H9 (cell line): ENCODE measurements around the gene TUT4. TPM values are rescaled to one million over a fixed set of nuclear protein-coding genes. Genes with fewer than 3 reads are reported as not detected.
A peak's percentile ranks its signal among the peaks of the same experiment; 100 is the strongest.

Experiments
- DNase-seq: peaks from one replicate; pipeline ENCODE4 v3.0.0-alpha.2; 2017
- H2AFZ ChIP-seq: one replicate; pipeline ENCODE4 v1.6.1; 2013; ENCODE audit warnings: mild to moderate bottlenecking, low read length, control low read depth, moderate library complexity
- H2AK5ac ChIP-seq: 2 replicates; pipeline ENCODE4 v1.6.1; 2013; ENCODE audit warnings: low read length, control low read depth, mixed read lengths; ENCODE audit not compliant: insufficient read length
- H2BK120ac ChIP-seq: one replicate; pipeline ENCODE4 v1.6.1; 2013; ENCODE audit warnings: low read depth, mild to moderate bottlenecking, low read length, control low read depth, inconsistent platforms; ENCODE audit not compliant: poor library complexity, severe bottlenecking
- H2BK12ac ChIP-seq: 2 replicates; pipeline ENCODE4 v1.6.1; 2013; ENCODE audit warnings: low read length, control low read depth, mixed read lengths, low read depth; ENCODE audit not compliant: insufficient read length
- H2BK15ac ChIP-seq: 2 replicates; pipeline ENCODE4 v1.6.1; 2013; ENCODE audit warnings: low read depth, low read length, control low read depth
- H2BK20ac ChIP-seq: one replicate; pipeline ENCODE4 v1.6.1; 2013; ENCODE audit warnings: low read depth, mild to moderate bottlenecking, low read length, control low read depth, inconsistent platforms; ENCODE audit not compliant: poor library complexity, severe bottlenecking
- H2BK5ac ChIP-seq: 2 replicates; pipeline ENCODE4 v1.6.1; 2013; ENCODE audit warnings: low read length, control low read depth, mixed read lengths; ENCODE audit not compliant: insufficient read length
- H3K14ac ChIP-seq: 2 replicates; pipeline ENCODE4 v1.6.1; 2013; ENCODE audit warnings: low read length, control low read depth; ENCODE audit not compliant: insufficient read depth
- H3K18ac ChIP-seq: 2 replicates; pipeline ENCODE4 v1.6.1; 2013; ENCODE audit warnings: low read depth, mild to moderate bottlenecking, mixed read lengths, low read length, control low read depth; ENCODE audit not compliant: insufficient read length
- H3K23ac ChIP-seq: 2 replicates; pipeline ENCODE4 v1.6.1; 2013; ENCODE audit warnings: low read length, control low read depth, mixed read lengths, low read depth; ENCODE audit not compliant: insufficient read length
- H3K23me2 ChIP-seq: 2 replicates; pipeline ENCODE4 v1.6.1; 2013; ENCODE audit warnings: low read depth, mild to moderate bottlenecking, mixed read lengths, low read length, control low read depth; ENCODE audit not compliant: insufficient read length, poor library complexity, severe bottlenecking
- H3K27ac ChIP-seq: 2 replicates; pipeline ENCODE4 v1.5.1; 2013; ENCODE audit warnings: low read length, control low read depth, mixed read lengths, low read depth; ENCODE audit not compliant: insufficient read length
- H3K27me3 ChIP-seq: 2 replicates; pipeline ENCODE4 v1.6.1; 2013; ENCODE audit warnings: low read length, control low read depth, inconsistent platforms; ENCODE audit not compliant: insufficient read depth
- H3K4ac ChIP-seq: 2 replicates; pipeline ENCODE4 v1.6.1; 2013; ENCODE audit warnings: low read depth, mild to moderate bottlenecking, control low read depth, inconsistent platforms, low read length, moderate library complexity
- H3K4me1 ChIP-seq: 2 replicates; pipeline ENCODE4 v1.6.1; 2013; ENCODE audit warnings: low read length, control low read depth, inconsistent platforms; ENCODE audit not compliant: insufficient read depth
- H3K4me2 ChIP-seq: 2 replicates; pipeline ENCODE4 v1.6.1; 2013; ENCODE audit warnings: low read length, control low read depth, mixed read lengths; ENCODE audit not compliant: insufficient read length, insufficient read depth
- H3K56ac ChIP-seq: 2 replicates; pipeline ENCODE4 v1.6.1; 2013; ENCODE audit warnings: low read depth, mild to moderate bottlenecking, mixed read lengths, low read length, control low read depth; ENCODE audit not compliant: insufficient read length
- H3K79me1 ChIP-seq: 2 replicates; pipeline ENCODE4 v1.6.1; 2013; ENCODE audit warnings: low read depth, mild to moderate bottlenecking, moderate library complexity, low read length, control low read depth, inconsistent platforms; ENCODE audit not compliant: insufficient read depth, poor library complexity, severe bottlenecking
- H3K79me2 ChIP-seq: 2 replicates; pipeline ENCODE4 v1.6.1; 2013; ENCODE audit warnings: low read length, control low read depth, inconsistent platforms; ENCODE audit not compliant: insufficient read depth
- H3K9ac ChIP-seq: 2 replicates; pipeline ENCODE4 v1.6.1; 2013; ENCODE audit warnings: low read length, control low read depth, mixed read lengths; ENCODE audit not compliant: insufficient read length; ENCODE audit errors: extremely low read depth
- H3K9me3 ChIP-seq: one replicate; pipeline ENCODE4 v1.6.1; 2013; ENCODE audit warnings: low read depth, low read length, inconsistent platforms; ENCODE audit not compliant: control insufficient read depth
- H3T11ph ChIP-seq: one replicate; pipeline ENCODE4 v1.6.1; 2013; ENCODE audit warnings: mild to moderate bottlenecking, low read length, control low read depth, inconsistent platforms
- H4K20me1 ChIP-seq: one replicate; pipeline ENCODE4 v1.6.1; 2013; ENCODE audit not compliant: control insufficient read depth, insufficient read length, insufficient read depth
- H4K5ac ChIP-seq: 2 replicates; pipeline ENCODE4 v1.6.1; 2013; ENCODE audit warnings: low read depth, mild to moderate bottlenecking, mixed read lengths, low read length, control low read depth; ENCODE audit not compliant: insufficient read length
- H4K8ac ChIP-seq: replicated peaks from 2 replicates; pipeline ENCODE4 v1.6.1; 2013; ENCODE audit warnings: low read length, control low read depth, mixed read lengths, low read depth; ENCODE audit not compliant: insufficient read length
- H4K91ac ChIP-seq: 2 replicates; pipeline ENCODE4 v1.6.1; 2013; ENCODE audit warnings: low read depth, mild to moderate bottlenecking, moderate library complexity, mixed read lengths, low read length, control low read depth; ENCODE audit not compliant: insufficient read length
- H3K27ac Mint-ChIP-seq, 3 experiments: 2 replicates in 2 of 3; 3 replicates in 1 of 3; pipeline ENCODE4 v1.8.0; 2020 to 2021; ENCODE audit warnings: mixed read lengths in 3 of 3, mild to moderate bottlenecking in 1 of 3, moderate library complexity in 1 of 3
- H3K27me3 Mint-ChIP-seq: 2 replicates; pipeline ENCODE4 v1.8.0; 2021; ENCODE audit warnings: low read depth, mild to moderate bottlenecking, moderate library complexity, mixed read lengths
- H3K36me3 Mint-ChIP-seq, 3 experiments: 2 replicates in 2 of 3; 3 replicates in 1 of 3; pipeline ENCODE4 v1.8.0; 2020 to 2021; ENCODE audit warnings: low read depth in 3 of 3, mixed read lengths in 3 of 3; ENCODE audit not compliant: insufficient read depth in 1 of 3
- H3K4me1 Mint-ChIP-seq, 2 experiments: 2 replicates each; pipeline ENCODE4 v1.8.0; 2020; ENCODE audit warnings: mixed read lengths in 2 of 2
- H3K4me3 Mint-ChIP-seq, 2 experiments: 2 replicates in 1 of 2; 3 replicates in 1 of 2; pipeline ENCODE4 v1.8.0; 2020 to 2021; ENCODE audit warnings: mild to moderate bottlenecking in 2 of 2, mixed read lengths in 2 of 2, moderate library complexity in 1 of 2
- H3K9me3 Mint-ChIP-seq, 2 experiments: 2 replicates in 1 of 2; 3 replicates in 1 of 2; pipeline ENCODE4 v1.8.0; 2020; ENCODE audit warnings: mild to moderate bottlenecking in 2 of 2, mixed read lengths in 2 of 2, moderate library complexity in 1 of 2
- WGBS: extraction: QIAGEN DNeasy Blood & Tissue Kit; methylation state at CpG from one replicate; pipeline ENCODE4 v1.1.7; 2013; ENCODE audit warnings: missing lambda C conversion rate, low lambda C conversion rate, mixed read lengths; ENCODE audit not compliant: insufficient read length; ENCODE audit errors: extremely low coverage; 5-methylcytosine and 5-hydroxymethylcytosine counted together
- total RNA-seq: library from RNA; stranded (reverse); gene quantifications from 2 replicates; pipeline ENCODE4 v1.2.1, GENCODE V29; 2021
- TF ChIP-seq, protein P1 (sequence below): fragments of 200-600 bp; sonication (generic); conservative IDR thresholded peaks from 3 replicates; pipeline ENCODE4 v1.8.0; 2021; ENCODE audit warnings: antibody characterized with exemption, mild to moderate bottlenecking

TUT4 gene
- total RNA-seq, 1 experiment from 2014 or later: 59.3 TPM

DNA sequence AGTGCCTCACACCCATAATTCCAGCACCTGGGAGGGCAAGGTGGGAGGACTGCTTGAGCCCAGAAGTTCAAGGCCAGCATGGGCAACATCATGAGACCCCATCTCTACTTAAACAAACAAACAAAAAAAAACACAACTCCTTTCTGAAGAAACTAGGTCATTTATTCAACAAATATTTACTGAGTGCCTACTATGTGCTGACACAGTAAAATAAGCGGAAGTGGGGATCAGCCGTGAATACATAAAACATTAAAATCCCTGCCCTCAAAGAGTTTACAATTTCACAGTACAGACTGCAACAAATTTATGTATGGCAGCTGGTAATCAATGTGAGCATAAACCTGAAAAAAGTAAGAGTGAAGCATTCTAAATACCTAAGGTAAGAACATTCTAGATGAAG, 65.3 kb downstream of the TUT4 start:
- H3K18ac ChIP-seq: no peak overlapping the region
- H3K14ac ChIP-seq: no peak overlapping the region
- no peak overlapping the region for H2AK5ac ChIP-seq
- H3K27me3 Mint-ChIP-seq: no peaks in the 10 kb centered on the region
- no CpG with 5 or more reads among the region's 2 CpGs for WGBS
- H2BK12ac ChIP-seq: no peak overlapping the region
- no peaks in the 10 kb centered on the region for H3K23me2 ChIP-seq
- peak overlapping the region; percentile 56 to 85 (median 78) for H3K27ac Mint-ChIP-seq
- H4K5ac ChIP-seq: no peak overlapping the region
- no peak overlapping the region for H2BK20ac ChIP-seq
- H3K4me1 ChIP-seq: no peaks in the 10 kb centered on the region
- H4K8ac ChIP-seq: no peak overlapping the region
- H3K4ac ChIP-seq: no peak overlapping the region
- no peak overlapping the region for H3K4me2 ChIP-seq
- no peak overlapping the region for H3T11ph ChIP-seq
- no peak overlapping the region for H4K91ac ChIP-seq
- no peak overlapping the region for H3K27ac ChIP-seq
- no peak overlapping the region for H2BK5ac ChIP-seq
- H2BK15ac ChIP-seq: no peak overlapping the region
- H3K9me3 Mint-ChIP-seq: no peaks in the 10 kb centered on the region
- H4K20me1 ChIP-seq: no peaks in the 10 kb centered on the region
- no peak overlapping the region for H3K4me3 Mint-ChIP-seq
- H3K56ac ChIP-seq: no peak overlapping the region
- no peak overlapping the region for H2BK120ac ChIP-seq
- H2AFZ ChIP-seq: no peak overlapping the region
- H3K79me1 ChIP-seq: no peaks in the 10 kb centered on the region
- H3K23ac ChIP-seq: no peak overlapping the region
- peaks cover 0 to 29% (median 7%) of the 10 kb centered on the region in 3 experiments; a peak in 4 of 7 replicates for H3K36me3 Mint-ChIP-seq
- DNase-seq: no peak
- H3K4me1 Mint-ChIP-seq: no peaks in the 10 kb centered on the region
- H3K79me2 ChIP-seq: no peaks in the 10 kb centered on the region
- H3K9ac ChIP-seq: no peak overlapping the region
- TF ChIP-seq, protein P1, sequence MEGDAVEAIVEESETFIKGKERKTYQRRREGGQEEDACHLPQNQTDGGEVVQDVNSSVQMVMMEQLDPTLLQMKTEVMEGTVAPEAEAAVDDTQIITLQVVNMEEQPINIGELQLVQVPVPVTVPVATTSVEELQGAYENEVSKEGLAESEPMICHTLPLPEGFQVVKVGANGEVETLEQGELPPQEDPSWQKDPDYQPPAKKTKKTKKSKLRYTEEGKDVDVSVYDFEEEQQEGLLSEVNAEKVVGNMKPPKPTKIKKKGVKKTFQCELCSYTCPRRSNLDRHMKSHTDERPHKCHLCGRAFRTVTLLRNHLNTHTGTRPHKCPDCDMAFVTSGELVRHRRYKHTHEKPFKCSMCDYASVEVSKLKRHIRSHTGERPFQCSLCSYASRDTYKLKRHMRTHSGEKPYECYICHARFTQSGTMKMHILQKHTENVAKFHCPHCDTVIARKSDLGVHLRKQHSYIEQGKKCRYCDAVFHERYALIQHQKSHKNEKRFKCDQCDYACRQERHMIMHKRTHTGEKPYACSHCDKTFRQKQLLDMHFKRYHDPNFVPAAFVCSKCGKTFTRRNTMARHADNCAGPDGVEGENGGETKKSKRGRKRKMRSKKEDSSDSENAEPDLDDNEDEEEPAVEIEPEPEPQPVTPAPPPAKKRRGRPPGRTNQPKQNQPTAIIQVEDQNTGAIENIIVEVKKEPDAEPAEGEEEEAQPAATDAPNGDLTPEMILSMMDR: no peak
- no peaks in the 10 kb centered on the region for H3K27me3 ChIP-seq
- no peaks in the 10 kb centered on the region for H3K9me3 ChIP-seq
